K562 (cell line): ENCODE results near the gene ADAM10. TPM values are rescaled to one million over a fixed set of nuclear protein-coding genes. Genes with fewer than 3 reads are reported as not detected.

Source experiments
- ATF1 ChIP-seq, 2 experiments: fragments of 450-650 bp in 1 of 2; IDR thresholded peaks; 2 replicates each; pipeline ENCODE4 v1.6.1; 2016; ENCODE audit warnings: missing compliant biosample characterization in 1 of 2, missing genetic modification characterization in 1 of 2
- ETV6 ChIP-seq, 3 experiments: fragments of 150-350 bp in 1 of 3; sonication (generic) in 1 of 3; formaldehyde crosslinking in 1 of 3; IDR thresholded peaks; 2 replicates each; pipeline versions ENCODE4 v1.6.1 to v1.8.0; 2014 to 2022; ENCODE audit warnings: borderline replicate concordance in 2 of 3, low read depth in 2 of 3, antibody characterized with exemption in 1 of 3, low read length in 1 of 3, mild to moderate bottlenecking in 1 of 3, missing genetic modification reagents in 1 of 3
- FUS ChIP-seq: fragments of 200-400 bp; formaldehyde crosslinking; optimal IDR thresholded peaks from 2 replicates; pipeline ENCODE3; 2017; ENCODE audit warnings: low read depth, low read length
- ILK ChIP-seq: fragments of 450-650 bp; IDR thresholded peaks from 2 replicates; pipeline ENCODE4 v1.6.1; 2016; ENCODE audit warnings: missing genetic modification characterization, low read depth, mild to moderate bottlenecking, missing compliant biosample characterization, moderate library complexity, borderline replicate concordance
- NCOA2 ChIP-seq, 2 experiments: fragments of 450-650 bp; IDR thresholded peaks; 2 replicates each; pipeline ENCODE4 v1.6.1; 2018; ENCODE audit warnings: mild to moderate bottlenecking in 2 of 2, moderate library complexity in 1 of 2; ENCODE audit not compliant: partially characterized antibody in 2 of 2
- NONO ChIP-seq, 2 experiments: fragments of 200-400 bp in 1 of 2; fragments of 450-650 bp in 1 of 2; formaldehyde crosslinking in 1 of 2; IDR thresholded peaks; 2 replicates each; pipeline ENCODE4 v1.6.1; 2017; ENCODE audit warnings: low read depth in 2 of 2, mild to moderate bottlenecking in 2 of 2, moderate library complexity in 2 of 2, low read length in 1 of 2
- POU5F1 ChIP-seq: fragments of 150-350 bp; IDR thresholded peaks from 2 replicates; pipeline ENCODE4 v1.6.1; 2014; ENCODE audit warnings: borderline replicate concordance, low read length, low read depth, mild to moderate bottlenecking; ENCODE audit not compliant: partially characterized antibody
- RUNX1 ChIP-seq: sonication (generic); IDR thresholded peaks from 2 replicates; pipeline ENCODE4 v1.6.1; 2016; ENCODE audit warnings: antibody characterized with exemption, low read depth
- ZBTB9 ChIP-seq: fragments of 450-650 bp; formaldehyde crosslinking; IDR thresholded peaks from 2 replicates; pipeline ENCODE4 v1.4.0; 2020; ENCODE audit warnings: mild to moderate bottlenecking, moderate library complexity
- ZNF280A ChIP-seq: fragments of 450-650 bp; IDR thresholded peaks from 2 replicates; pipeline ENCODE4 v1.6.1; 2018; ENCODE audit warnings: mild to moderate bottlenecking, low read depth; ENCODE audit not compliant: partially characterized antibody
- ZNF449 ChIP-seq: fragments of 250-450 bp; sonication (Bioruptor Pico); IDR thresholded peaks from 2 replicates; pipeline ENCODE4 v1.8.0; 2022; ENCODE audit warnings: moderate library complexity, mild to moderate bottlenecking, inconsistent platforms
- ZNF655 ChIP-seq: fragments of 250-450 bp; sonication (Bioruptor Pico); IDR thresholded peaks from 2 replicates; pipeline ENCODE4 v1.5.0; 2021
- ZNF778 ChIP-seq: fragments of 450-650 bp; formaldehyde crosslinking; IDR thresholded peaks from 2 replicates; pipeline ENCODE4 v1.4.0; 2020; ENCODE audit warnings: mild to moderate bottlenecking, moderate library complexity
- polyA plus RNA-seq, 8 experiments: library from polyadenylated mRNA; depleted of rRNA in 4 of 8; stranded (reverse) in 5 of 8; unstranded in 3 of 8; fragments of >200 nt; fragmentation: Nextera tagmentation in 2 of 8; fragmentation: Illumina TruSeq in 1 of 8; extraction: Ambion mirVana in 2 of 8; extraction: Trizol in 1 of 8; gene quantifications; 2 replicates each; pipeline versions ENCODE4 v1.2.1 to v1.2.3, GENCODE V29; 2011 to 2014; ENCODE audit warnings: inconsistent platforms in 1 of 8, missing spikeins in 1 of 8
- total RNA-seq, 7 experiments: library from RNA; depleted of rRNA in 6 of 7; stranded (reverse); fragments of >200 nt in 6 of 7; fragmentation: Illumina TruSeq in 2 of 7; extraction: Trizol in 2 of 7; gene quantifications; 2 replicates each; pipeline versions ENCODE4 v1.2.1 to v1.2.3, GENCODE V29; 2011 to 2021; ENCODE audit warnings: low replicate concordance in 1 of 7

ADAM10 gene
- total and polyA plus RNA-seq, 9 of the 15 experiments (the other 6 are each of a cell fraction or from before 2014, with no cell fraction given): 11.9 to 152 (median 57.3) TPM

GRCh38 chr15:58748852-58749531, 515 bp downstream of the ADAM10 start (continued):
- TF ChIP-seq ZBTB9 (CRISPR knock-in tag) (no peak; the same call in 1 of the 2 replicates), ZNF778 (CRISPR knock-in tag) (no peak), POU5F1 (no peak), ZNF655 (CRISPR knock-in tag) (no peak), FUS (peak; percentile 22), NCOA2 (IDR thresholded peaks at IDR 0.05; ENCODE audit: partially characterized antibody in 2 of 2) (no peak), ZNF449 (CRISPR knock-in tag) (0 out of 2 replicates have a peak, but pooled peaks have one; percentile 27), ILK (tag) (no peak), NONO (IDR thresholded peaks at IDR 0.05; ENCODE audit: low read depth in 2 of 2, low read length in 1 of 2) (0 out of 4 replicates have a peak, but pooled peaks of 1 of the 2 experiments have one; percentile 73), ATF1 (CRISPR knock-in tag; IDR thresholded peaks at IDR 0.05) (no peak), ATF1 (tag; IDR thresholded peaks at IDR 0.05) (no peak), RUNX1 (0 out of 2 replicates have a peak, but pooled peaks have one; percentile 48), ETV6 (IDR thresholded peaks at IDR 0.05; ENCODE audit: borderline replicate concordance in 1 of 2, low read depth in 2 of 2, low read length in 1 of 2) (no peak), ETV6 (CRISPR knock-in tag; IDR thresholded peaks at IDR 0.05; ENCODE audit: borderline replicate concordance) (no peak; the same call in 1 of the 2 replicates), ZNF280A (no peak)
